Adrenal gland (tissue), 12 donors: ENCODE measurements around the gene DDX51. TPM values are rescaled to one million over a fixed set of nuclear protein-coding genes. Genes with fewer than 3 reads are reported as not detected.

ENCODE experiments used
- DNase-seq, 7 donors: peaks; one replicate each; pipeline ENCODE4 v3.0.0-alpha.2; 2019 to 2020
- H3K27ac ChIP-seq, 5 donors: fragments of 200-600 bp; sonication (generic) in 4 of 5; 1 replicate in 3 of 5; 2 replicates in 2 of 5; pipeline versions ENCODE4 v1.5.1 to v1.8.0; 2016 to 2020; ENCODE audit warnings: mild to moderate bottlenecking in 1 of 5
- H3K27me3 ChIP-seq: fragments of 200-600 bp; 2 replicates; pipeline ENCODE4 v1.8.0; 2021
- H3K36me3 ChIP-seq, 2 donors: fragments of 200-600 bp; replicated peaks in 1 of 2; 1 replicate in 1 of 2; 2 replicates in 1 of 2; pipeline versions ENCODE4 v1.5.1 to v1.8.0; 2018 to 2022
- H3K4me1 ChIP-seq, 2 donors: fragments of 200-600 bp; replicated peaks in 1 of 2; 1 replicate in 1 of 2; 2 replicates in 1 of 2; pipeline versions ENCODE4 v1.5.1 to v1.8.0; 2018 to 2021
- H3K4me3 ChIP-seq, 4 donors: fragments of 200-600 bp; sonication (generic) in 3 of 4; one replicate each; pipeline ENCODE4 v1.5.1; 2016 to 2018
- H3K9me3 ChIP-seq, 3 donors: fragments of 200-600 bp; sonication (generic) in 1 of 3; replicated peaks in 1 of 3; 1 replicate in 2 of 3; 2 replicates in 1 of 3; pipeline versions ENCODE4 v1.5.1 to v1.8.0; 2016 to 2021
- CTCF ChIP-seq, 6 experiments: fragments of 450-650 bp in 4 of 6; fragments of 200-600 bp in 2 of 6; sonication (generic) in 1 of 6; IDR thresholded peaks; 1 replicate in 5 of 6; 2 replicates in 1 of 6; pipeline versions ENCODE4 v1.5.1 to v1.8.0; 2016 to 2021; ENCODE audit warnings: antibody characterized with exemption in 6 of 6, mild to moderate bottlenecking in 2 of 6, moderate library complexity in 1 of 6
- POLR2A ChIP-seq, 2 donors: fragments of 450-650 bp; IDR thresholded peaks; one replicate each; pipeline ENCODE4 v1.6.1; 2017; ENCODE audit warnings: antibody characterized with exemption in 2 of 2, mild to moderate bottlenecking in 2 of 2, moderate library complexity in 1 of 2
- WGBS, 4 donors: extraction: QIAGEN DNeasy Blood & Tissue Kit in 2 of 4; methylation state at CpG; one replicate each; pipeline versions ENCODE4 v1.1.5 to v1.1.7; 2013 to 2017; 5-methylcytosine and 5-hydroxymethylcytosine counted together
- intact Hi-C, 2 donors: fragments of 100-400 bp; cut with DNase I; formaldehyde crosslinking; loops; one replicate each; pipeline versions ENCODE4 v1.14.1 to v1.15.0; 2022 to 2023
- polyA plus RNA-seq, 3 donors: library from polyadenylated mRNA; stranded (reverse); fragments of 200-250 nt in 2 of 3; fragments of 350-450 nt in 1 of 3; fragmentation: Illumina TruSeq in 1 of 3; extraction: RNeasy Lipid Tissue Mini Kit (QIAGEN cat#74804) in 1 of 3; gene quantifications; one replicate each; pipeline ENCODE4 v1.2.3, GENCODE V29; 2013 to 2014
- total RNA-seq, 9 donors: library from RNA; depleted of rRNA in 4 of 9; stranded (reverse); fragments of >200 nt in 4 of 9; fragments of 120-200 nt in 1 of 9; fragmentation: NEBNext Ultra II Directional in 1 of 9; extraction: Animal tissue kit (Norgen Biotek cat#: 25700) in 1 of 9; gene quantifications; one replicate each; pipeline versions ENCODE4 v1.1.0 to v1.2.4, GENCODE V29; 2013 to 2023
- donor health status: healthy with polysubstance abuse.
- donor health status: Bipolar disorder and iron deficiency.
- donor health status: DM: yes; HTN: yes; CAD: no.
- donor health status: DM: no; HTN: no; CAD: no.
- donor health status: DM: no; HTN: no; CAD: no.
- donor health status: DM: yes; HTN: yes; CAD: no.

DDX51 gene
- total and polyA plus RNA-seq, 12 donors: 4.8 to 64.4 (median 14.3) TPM

- H3K27ac ChIP-seq: no peak overlapping the region
- TF ChIP-seq CTCF (IDR thresholded peaks at IDR 0.05): no peak
- TF ChIP-seq POLR2A (IDR thresholded peaks at IDR 0.05): no peak
- intact Hi-C loops: no loop called here
- H3K4me1 ChIP-seq: no peaks in the 10 kb centered on the region
- H3K36me3 ChIP-seq: peaks cover 0 to 71% of the 10 kb centered on the region in 2 donors
- peak in 1 of 7 donors; percentile 37 for DNase-seq
- H3K4me3 ChIP-seq: no peak overlapping the region
- WGBS, 4 donors: 91 to 97% (median 93%) methylated on average over 3 to 10 of the region's 10 CpGs
- H3K9me3 ChIP-seq: no peaks in the 10 kb centered on the region
- H3K27me3 ChIP-seq: no peaks in the 10 kb centered on the region
Measured at GRCh38 chr12:132117558-132117875, 26.6 kb downstream of the DDX51 start.

DNA sequence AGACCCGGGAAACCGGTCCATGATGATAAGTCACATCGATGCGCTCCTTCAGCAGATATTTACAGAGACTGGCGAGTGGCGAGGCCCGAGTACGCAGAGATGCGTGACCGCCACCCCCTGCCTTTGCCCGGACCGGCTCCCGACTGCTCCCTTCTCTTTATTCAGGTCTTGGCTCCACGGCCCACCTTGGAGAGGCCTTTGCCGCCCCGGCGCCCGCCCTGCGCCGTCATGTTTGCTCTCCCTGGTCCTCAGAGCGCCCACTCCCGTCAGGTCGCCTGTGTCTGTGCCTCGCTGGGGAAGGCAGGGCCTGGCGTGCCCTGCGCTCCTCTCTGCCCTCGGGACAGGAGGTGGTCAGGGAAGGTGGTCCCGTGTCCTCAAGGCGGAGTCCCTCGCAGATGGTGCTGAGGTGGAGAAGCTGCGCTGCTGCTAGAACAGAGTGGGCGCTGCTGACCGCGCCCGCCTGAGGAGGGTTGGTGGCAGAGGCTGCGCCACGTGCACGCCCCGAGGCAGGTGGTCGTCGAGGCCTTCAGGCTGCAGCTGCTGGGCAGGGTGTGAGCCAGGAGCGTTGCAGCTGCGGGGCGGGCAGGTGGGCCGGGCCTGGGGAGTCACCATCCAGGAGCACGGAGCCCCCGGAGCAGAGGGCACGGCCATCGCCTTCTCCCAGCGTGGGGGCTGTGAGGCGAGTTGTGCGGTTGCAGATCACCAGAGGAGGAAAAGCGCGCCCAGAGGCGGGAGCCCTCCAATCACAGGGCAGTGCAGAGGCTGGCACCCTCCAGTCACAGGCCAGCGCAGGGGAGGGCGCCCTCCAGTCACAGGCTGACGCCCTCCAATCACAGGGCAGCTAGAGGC is 27.2 kb downstream of the DDX51 start:
- intact Hi-C loops: no loop called here
- H3K27me3 ChIP-seq: no peaks in the 10 kb centered on the region
- H3K27ac ChIP-seq: no peak overlapping the region
- TF ChIP-seq POLR2A (IDR thresholded peaks at IDR 0.05): no peak
- no peak for TF ChIP-seq CTCF (IDR thresholded peaks at IDR 0.05)
- DNase-seq: peak in 1 of 7 donors; percentile 40
- no peaks in the 10 kb centered on the region for H3K4me1 ChIP-seq
- peaks cover 0 to 66% of the 10 kb centered on the region in 2 donors for H3K36me3 ChIP-seq
- no peaks in the 10 kb centered on the region for H3K9me3 ChIP-seq
- no peak overlapping the region for H3K4me3 ChIP-seq
- WGBS, 4 donors: 97 to 99% (median 98%) methylated on average over 28 to 58 of the region's 58 CpGs

GRCh38 chr12:132115500-132115899 is 28.6 kb downstream of the DDX51 start:
- peaks cover 0 to 58% of the 10 kb centered on the region in 2 donors for H3K36me3 ChIP-seq
- no peak for TF ChIP-seq POLR2A (IDR thresholded peaks at IDR 0.05)
- no peak for TF ChIP-seq CTCF (IDR thresholded peaks at IDR 0.05)
- intact Hi-C loops: no loop called here

DNA sequence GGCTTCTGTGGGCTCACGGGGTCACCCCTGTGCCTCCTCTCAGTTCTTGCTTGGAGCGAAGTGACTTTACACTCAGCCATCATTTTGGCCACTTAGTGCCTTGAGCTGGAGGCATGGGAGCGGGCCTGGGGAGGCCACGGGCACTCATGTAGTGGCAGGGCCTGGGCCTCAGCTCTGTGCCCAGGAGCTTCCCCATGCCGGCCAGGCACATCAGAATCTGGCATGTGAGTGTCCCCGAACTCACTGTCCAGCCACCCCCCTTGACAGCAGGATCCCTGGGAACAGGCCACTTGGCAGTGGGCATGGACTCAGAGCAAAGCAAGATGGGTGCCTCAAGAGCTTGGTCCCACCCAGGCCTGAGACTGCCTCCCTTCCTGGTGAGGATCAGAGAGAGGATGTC is 29.5 kb downstream of the DDX51 start:
- no peak for TF ChIP-seq CTCF (IDR thresholded peaks at IDR 0.05)
- TF ChIP-seq POLR2A (IDR thresholded peaks at IDR 0.05): no peak
- DNase-seq: no peak
- intact Hi-C loops: no loop called here

More at GRCh38 chr12:132115500-132115899, 28.6 kb downstream of the DDX51 start:
- DNase-seq: no peak
- 84 to 97% (median 95%) methylated on average over 9 of the region's 9 CpGs for WGBS, 4 donors
- Histone ChIP-seq H3K27me3 (no peaks in the 10 kb centered on the region), H3K4me3 (no peak overlapping the region), H3K9me3 (no peaks in the 10 kb centered on the region), H3K4me1 (no peaks in the 10 kb centered on the region), H3K27ac (no peak overlapping the region)

More for the DNA sequence above, 29.5 kb downstream of the DDX51 start:
- Histone ChIP-seq H3K27ac (no peak overlapping the region), H3K36me3 (peaks cover 0 to 58% of the 10 kb centered on the region in 2 donors), H3K4me3 (no peak overlapping the region), H3K27me3 (no peaks in the 10 kb centered on the region), H3K9me3 (no peaks in the 10 kb centered on the region), H3K4me1 (no peaks in the 10 kb centered on the region)
- WGBS, 4 donors: 96 to 98% (median 97%) methylated on average over 6 of the region's 6 CpGs
